HG02943 (cell line): ENCODE results near the gene PDGFA.

Experiments
- ATAC-seq: cut with Tn5 transposase; IDR thresholded peaks from one replicate; pipeline ENCODE4 v1.9.1; 2021; ENCODE audit warnings: mild to moderate bottlenecking, low read depth, moderate library complexity; ENCODE audit not compliant: unreplicated experiment

PDGFA gene

DNA sequence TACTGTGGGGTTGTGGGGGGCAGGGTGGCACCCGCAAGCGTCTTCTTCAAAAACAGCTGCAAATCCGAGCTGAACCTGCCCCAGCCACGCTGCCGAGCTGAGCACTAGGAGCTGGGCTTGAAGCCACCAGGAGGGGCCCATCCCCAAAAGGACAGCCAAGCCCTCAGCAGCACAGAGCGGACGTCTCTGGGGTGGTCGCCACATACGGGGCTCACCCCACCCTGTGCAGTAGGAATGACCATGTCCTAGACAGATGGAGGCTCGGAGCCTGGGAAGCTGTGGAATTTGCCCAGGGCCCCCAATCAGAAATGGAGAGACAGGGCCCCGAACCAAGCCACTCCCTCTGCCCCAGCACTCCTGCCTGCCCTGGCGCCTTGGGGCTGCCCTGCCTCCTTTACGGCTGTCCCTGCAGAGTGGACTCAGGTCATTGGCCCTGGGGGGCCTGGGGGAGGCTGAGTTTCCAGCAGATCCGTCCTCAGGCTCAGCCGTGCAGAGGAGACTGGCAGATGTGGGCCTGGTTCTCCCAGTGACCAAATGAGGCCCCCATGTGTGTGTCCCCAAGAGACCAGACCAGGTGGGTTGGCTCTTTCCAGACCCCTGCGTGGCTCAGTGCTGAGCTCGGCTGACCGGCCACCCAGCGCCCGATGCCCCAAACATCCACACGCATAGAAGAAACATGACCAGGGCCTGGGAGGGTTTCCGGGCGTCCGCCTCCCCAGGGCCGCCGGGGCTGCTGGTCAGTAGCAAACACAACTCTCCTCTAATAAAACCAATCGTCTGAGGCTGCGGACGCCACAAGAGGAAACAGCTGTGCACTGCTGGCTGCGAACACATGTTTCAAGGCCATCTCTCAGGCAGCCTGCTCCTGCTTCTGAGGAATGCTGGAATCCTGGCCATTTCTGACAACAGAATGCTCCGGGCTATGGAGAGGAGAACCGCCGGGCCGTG, 54.9 kb downstream of the PDGFA start:
- no peak for ATAC-seq

DNA sequence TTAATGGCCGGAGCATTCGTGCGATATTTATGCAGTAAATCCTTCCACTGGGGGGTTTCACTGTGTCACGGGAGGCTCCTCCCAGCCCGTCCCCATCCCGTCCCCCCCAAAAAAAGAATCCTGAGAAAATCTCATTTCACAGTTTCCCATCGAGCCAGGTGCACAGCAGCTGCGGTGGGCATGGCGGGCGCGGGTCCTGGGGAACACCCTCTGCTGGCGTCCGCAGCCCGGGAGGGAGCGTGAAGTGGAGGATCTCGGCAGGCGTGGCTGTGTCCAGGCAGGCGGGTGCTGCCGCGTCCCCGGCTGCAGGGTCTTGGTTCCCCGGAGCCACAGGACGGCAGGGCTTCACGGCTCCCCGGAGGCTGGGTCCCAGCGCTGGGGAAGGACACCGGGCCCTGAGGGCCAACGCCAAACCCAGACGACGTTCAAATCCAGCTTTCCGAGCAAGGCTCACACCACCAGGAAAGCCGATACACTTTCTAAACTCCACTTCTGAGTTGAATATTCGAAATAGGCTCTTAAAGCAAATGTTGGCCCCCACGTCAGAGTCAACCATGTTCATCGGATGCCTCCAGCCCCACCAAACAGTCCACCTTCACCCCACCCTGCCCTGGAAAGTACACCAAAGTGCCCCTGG, 55.7 kb downstream of the PDGFA start:
- ATAC-seq = no peak

DNA sequence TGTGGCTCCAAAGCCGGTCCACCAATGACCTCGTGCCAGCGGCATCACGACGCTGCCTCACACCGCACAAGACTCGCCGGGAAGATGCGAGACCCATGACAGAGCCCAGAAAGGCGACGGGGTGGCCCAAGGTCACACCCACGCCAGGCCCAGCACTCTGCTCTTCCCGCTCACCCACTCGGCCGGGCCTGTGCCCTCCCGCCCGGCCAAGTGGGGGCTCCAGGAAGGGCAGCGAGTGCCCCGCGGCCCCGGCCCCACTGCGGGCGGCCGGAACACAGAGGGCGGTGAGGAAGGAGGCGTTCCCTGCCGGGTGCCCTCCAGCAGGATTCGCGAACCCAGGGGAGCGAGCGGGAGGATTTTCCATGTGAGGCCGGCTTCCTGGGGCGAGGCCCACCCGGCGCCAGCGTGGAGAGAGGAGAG, 56.3 kb downstream of the PDGFA start:
- ATAC-seq = no peak

DNA sequence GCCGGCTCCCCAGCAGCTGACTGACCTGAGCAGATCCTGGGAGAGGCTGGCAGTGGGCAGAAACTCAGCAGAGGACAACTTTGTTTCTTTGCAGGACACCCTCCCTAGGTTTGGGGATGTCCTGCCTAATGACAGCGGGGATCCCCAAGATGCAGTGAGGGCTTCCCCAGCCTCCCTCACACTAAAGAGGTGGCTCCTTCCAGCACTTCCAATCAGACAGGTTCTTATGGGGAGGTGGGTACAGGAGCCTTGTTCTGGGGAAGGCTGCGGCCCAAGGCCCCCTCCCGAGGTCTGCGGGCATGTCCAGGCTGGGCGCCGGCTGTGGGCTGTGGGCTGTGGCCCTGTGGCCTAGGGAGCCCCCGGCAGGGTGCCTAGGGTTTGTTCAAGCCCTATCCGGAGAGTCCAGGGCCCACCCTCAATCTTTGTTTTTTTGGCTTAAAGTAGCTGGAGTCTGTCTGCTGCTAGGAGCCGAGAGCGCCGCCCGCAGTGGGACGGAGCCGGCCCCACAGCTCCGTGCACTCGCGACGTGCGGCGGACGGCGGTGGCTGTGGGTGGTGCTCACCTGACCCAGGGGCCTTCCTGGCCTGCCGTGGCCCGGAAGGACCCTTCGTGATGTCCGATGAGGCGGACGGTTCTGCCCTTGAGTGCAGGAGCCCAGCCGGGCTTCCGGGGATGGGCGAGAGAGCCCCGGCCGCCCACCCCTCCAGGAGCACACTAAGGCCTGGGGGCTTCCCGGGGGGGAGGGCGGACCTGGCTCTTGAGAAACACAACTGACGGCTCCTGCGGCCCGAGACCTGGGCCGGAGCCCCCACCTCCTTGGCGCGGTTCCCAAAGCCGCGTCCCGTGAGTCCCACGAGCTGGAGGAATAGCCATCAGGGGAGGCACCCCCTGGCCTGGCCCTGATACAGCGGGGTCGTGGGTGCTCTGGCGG, 57.2 kb downstream of the PDGFA start:
- no peak for ATAC-seq

DNA sequence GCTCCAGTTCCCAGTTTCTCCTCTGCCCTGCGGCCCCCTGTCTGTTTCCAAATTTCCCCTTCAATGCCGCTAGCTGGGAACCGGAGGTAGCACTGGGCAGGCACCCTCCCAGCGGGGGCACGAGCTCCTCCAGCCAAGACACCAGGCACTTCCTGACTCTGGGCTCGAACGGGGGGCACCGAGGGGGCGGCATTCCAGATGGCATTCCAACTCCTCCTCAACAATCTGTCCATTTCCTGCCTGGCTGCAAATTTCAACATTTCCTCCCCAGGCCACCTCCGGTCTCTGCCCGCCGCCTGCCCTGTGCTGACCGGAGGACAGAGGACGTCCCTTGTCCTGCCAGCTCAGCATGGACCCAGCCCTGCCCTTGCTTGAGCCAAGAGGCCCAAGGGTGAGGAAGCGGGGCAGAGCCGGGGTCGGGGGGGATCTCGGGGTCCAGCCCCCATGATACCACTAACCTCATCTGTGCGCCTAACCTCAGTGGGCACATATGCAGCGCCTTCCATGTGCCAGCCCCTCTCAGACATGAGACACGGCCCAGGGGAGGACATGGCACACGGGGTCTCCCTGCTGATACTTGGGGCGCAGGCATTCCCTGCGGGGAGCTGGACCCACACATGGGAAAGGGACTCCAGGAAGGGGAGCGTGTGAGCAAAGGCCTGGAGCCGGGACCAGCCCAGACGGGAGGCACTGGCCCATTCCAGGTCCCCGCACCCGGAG, 58.0 kb downstream of the PDGFA start:
- ATAC-seq = no peak

DNA sequence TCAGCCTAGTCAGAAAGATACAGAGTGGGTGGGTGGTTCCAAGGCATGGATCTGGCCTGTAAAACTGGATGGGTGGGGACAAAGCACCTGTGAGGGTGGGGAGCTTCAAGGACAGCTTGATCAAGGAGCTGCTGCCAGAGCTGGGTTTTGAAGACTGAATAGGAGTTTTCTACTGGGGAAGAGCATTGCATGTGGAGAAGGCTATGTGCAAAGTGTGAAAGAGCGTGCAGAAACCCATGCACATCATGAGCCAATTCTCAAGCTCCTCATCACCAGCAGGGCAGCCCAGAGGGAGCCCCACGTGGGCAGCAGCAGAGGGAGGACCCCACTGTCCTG, 58.6 kb downstream of the PDGFA start:
- ATAC-seq = no peak

DNA sequence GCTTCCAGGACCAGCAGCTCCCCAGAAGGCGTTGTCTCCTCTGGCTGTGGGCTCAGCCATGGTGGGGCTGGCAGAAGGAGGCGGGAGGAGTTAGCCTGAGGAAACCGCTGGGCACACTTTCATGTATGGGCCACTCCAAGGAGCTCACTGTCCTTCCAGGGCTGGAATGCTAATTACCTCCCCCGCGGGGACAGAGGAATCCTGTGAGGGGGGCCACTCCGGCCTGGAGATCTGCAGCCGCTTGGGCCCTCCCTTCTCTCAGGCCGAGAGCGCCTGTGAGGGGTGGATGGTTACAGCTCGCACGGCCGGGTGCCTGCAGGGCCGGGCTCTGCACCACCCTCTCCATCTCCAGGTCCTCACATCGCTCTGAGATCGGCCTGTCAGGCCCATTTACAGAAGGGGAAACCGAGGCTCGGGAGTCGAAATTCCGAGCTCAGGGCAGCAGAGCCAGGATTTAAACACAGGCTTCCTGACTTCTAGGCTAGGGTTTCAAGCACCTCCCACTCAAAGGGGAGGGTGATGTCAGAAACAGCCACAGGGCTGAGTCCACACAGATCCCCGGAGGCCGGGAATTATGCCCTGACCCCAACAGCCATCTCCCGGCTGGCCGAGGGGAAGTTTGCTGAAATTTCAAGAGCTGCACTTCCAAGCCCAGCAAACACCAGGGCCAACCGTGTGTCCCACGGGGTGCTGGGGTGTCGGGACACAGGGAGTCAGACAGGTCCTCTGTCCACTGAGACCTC, 59.1 kb downstream of the PDGFA start:
- no peak for ATAC-seq

DNA sequence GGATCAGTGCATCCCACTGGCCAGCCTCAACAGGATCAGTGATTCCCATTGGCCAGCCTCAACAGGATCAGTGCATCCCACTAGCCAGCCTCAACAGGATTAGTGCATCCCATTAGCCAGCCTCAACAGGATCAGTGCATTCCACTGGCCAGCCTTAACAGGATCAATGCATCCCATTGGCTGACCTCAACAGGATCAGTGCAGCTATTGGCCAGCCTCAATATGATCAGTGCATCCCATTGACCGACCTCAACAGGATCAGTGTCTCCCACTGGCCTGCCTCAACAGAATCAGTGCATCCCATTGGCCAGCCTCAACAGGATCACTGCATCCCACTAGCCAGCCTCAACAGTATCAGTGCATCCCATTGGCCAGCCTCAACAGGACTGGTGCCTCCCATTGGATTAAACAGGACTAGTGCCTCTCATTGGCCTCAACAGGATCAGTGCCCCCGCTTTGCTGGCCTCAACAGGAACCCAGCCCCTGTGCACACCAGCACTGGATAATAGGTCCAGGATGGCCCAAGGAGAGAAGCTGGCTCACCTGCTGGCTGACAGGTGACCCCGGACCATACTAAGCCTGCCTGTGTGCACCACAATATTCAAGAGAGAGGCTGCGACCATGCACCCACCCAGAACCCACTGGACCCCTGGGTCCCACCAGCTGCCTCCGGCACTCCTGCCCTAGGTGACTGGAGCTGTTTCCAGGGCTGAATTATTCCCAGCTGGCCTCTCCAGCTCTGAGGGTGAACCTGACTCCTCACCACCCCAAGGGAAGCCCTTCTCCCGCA, 59.9 kb downstream of the PDGFA start:
- ATAC-seq = no peak

DNA sequence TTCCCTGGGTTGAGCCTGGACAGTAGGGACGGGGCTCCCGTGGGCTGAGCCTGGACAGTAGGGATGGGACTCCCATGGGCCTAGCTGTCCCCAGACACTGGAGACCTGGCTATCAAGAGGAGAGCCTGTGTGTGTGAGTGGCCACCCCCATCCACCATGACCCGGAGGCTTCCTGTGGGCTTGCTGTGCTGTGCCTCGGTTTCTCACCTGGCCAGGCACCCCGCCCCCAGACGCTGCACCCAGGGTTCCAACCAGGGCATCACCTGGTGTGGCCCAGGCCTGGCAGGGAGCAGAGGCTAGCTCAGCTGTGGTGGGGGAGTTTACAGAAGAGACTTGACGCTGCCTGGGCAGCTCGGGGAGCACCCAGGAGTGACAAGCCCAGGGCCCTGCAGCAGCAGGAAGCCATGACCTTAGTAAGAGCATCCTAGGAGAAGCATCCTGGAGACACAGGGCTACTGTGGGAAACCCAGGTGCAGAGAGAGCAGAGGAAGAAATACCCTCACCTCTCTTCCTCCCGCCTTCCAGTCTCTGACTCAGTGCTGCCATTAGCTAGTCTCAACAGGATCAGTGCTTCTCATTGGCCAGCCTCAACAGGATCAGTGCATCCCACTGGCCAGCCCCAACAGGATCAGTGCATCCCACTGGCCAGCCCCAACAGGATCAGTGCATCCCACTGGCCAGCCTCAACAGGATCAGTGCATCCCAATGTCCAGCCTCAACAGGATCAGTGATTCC, 61.0 kb downstream of the PDGFA start:
- no peak for ATAC-seq

DNA sequence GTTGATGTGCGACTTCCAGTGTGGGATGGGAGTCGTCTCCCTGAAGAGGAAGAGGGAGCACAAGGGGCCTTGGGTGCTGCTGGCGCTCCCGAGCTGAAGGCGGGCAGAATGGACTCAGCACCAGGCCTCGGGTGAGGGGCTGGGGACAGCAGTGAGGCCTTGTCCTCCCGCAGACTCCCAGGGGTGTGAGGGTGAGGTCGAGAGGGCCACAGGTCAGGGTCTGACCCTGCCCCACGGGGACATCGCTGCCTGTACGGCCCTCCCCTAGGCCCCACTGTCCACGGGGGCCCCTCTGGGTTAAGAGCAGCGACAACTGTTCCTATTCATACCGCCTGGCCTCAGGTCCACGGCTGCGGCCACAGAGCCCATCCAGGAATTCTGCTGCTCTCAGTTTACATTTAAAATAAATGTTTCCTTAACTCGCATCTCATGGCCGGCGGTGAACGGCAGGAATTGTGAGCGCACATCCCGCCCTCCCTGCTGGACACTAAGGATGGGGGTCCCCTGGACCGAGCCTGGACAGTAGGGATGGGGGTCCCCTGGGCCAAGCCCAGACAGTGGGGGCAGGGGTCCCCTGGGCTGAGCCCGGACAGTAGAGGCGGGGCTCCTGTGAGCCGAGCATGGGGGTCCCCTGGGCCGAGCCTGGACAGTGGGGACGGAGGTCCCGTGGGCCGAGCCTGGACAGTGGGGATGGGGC, 61.7 kb downstream of the PDGFA start:
- ATAC-seq = no peak

DNA sequence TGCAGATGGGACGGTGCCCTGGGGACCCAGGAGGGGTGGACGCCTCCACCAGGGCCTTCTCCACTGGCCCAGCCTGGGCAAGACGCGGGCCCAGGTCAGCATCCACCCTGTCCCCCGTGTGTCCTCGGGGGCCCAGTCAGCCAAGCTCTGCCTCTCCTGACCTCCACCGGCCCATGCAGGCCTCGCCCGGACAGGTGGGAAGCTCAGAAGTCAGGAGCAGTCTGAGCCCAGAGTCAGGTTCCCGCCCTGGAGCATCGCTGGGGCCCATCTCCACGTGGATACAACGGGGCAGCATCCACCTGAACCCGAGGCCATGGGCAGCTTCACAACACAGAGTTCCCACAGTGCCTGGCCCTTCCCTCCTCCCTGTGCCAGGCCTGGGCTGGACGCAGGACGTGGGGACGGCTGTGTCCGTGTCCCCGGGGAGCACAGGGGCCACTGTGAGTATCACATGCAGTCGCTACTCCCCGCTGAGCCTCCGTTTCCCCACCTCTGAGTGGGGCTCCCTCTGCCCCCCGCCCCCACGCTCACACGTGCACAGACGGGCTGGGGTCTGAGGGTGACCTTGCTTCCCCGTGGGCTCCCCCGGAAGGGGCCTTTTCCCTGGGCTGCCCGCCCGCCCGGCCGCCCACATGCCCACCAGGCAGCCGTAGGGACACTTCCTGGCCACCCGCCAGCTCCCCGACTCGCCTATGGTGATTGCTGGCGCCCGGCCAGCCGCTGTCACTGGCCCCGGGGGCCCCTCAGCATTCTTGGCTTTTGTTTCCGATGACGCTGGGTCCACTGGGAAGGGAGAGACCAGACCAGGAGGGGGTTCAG, 64.3 kb downstream of the PDGFA start:
- ATAC-seq = no peak

DNA sequence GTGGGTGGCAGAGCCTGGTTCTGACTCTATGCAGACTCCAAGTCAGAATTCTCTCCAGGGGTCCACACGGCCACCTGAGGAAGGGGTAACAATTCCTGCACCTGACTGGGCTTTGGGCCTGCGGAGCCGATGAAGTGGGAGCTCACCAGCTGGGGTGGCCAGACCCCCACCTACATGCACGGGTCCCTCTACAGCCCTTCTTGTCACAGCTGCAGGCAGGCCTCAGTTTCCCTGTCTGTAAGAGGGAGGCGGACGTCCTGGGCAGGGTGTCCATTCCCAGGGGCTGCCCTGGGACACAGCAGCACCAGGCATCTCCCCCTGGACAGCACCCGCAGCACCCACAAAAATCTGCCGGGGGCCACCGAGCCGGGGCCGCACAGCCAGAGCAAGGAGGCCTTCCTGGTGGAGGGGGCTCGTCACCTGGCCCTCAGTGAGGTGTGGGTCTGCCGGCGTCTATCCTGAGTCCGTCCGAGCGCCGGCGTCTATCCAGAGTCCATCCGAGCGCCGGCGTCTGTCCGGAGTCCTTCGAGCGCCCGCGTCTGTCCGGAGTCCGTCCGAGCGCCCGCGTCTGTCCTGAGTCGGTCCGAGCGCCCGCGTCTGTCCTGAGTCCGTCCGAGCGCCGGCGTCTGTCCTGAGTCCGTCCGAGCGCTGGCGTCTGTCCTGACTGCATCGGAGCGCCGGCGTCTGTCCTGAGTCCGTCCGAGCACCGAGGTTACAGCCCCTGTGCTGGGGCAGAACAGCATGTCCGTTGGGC, 65.1 kb downstream of the PDGFA start:
- no peak for ATAC-seq

DNA sequence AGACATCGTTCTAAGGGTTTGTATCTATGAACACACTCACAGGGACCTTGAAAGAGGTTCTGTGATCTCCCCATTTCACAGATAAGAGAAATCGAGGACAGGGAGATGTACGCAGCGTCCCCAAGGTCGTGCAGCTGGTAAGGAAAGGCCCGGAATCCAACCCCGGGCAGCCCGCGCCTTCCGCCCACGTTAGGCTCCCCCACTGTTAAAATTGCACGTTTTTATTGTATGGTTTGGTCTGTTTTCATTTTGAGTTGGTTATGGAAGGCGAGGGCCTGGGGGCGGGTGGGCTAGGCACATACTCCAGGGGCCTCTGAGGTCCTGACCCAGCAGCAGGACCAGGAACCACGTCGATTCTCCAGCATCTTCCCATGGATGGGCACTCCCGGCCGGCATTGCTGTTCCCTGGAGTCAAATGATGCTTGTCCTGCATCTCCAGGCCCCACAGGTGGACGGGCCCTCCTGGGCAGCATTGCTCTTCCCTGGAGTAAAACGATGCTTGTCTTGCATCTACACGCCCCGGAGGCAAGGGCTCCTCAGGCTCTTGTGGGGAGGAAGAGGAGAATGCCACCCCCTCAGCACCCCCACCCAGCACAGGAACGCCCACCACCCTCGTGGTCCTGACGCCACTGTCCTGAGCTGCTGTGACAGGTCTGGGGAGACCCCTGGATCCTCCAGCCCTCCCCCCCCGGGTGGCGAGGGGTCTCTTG, 65.9 kb downstream of the PDGFA start:
- no peak for ATAC-seq

DNA sequence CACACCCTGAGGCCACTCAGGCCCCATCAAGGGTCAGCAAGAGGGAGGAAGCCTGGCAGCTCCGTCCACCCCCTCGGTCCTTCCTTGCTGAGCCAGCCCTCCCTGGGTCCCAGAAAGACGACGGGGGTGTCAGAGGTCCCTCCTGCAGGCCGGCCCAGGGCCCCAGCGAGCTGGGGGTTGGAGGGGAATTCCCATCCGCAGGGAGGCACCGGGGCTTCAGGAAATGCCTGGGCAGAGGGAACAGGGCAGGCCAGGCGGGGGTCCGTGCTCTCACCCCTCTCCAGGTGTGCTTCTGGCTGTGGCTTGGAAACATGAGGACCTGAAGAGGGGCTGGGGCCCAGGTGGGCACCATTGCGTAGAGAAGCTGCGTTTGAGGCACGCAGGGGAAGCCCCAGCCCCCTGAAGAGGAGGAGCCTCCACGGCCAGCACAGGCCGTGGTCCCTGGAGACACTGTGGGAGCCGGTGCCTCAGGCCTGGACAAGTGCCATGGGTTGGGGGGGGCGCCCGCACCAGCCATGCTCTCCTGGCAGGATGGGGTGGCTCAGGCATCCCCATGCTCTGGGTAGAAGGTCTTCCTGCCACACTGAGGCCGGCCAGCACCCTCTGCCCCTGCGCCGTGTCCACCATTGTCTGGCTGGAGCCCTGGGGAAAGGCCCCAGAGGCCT, 66.7 kb downstream of the PDGFA start:
- ATAC-seq = no peak

DNA sequence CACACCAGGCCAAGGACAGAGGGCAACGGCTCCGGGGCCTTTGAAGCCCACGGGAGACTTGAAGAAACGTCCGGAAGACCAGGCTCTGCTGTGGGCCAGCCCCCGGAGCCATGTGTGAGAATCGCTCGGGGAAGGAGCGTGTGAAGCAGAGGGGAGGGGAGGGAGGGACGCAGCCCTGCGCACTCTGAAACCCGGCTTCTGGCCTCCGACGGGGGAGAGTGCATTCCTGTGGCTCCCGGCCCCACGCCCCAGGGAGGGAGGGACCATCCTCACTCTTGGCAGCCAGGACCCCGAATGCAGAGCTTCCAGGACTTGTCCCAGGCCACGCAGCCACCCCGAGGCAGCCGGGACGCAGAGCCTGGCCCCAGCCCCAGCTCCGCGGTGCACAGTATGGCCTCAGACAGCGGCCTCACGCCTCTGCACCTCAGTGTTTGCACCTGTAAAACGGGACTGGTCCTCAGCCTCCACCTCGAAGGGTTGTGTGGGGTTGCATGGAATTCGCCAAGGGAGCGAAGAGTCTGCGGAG, 67.4 kb downstream of the PDGFA start:
- no peak for ATAC-seq
